Prostate gland (tissue), 2 donors: ENCODE measurements around the gene DMWD. TPM values are rescaled to one million over a fixed set of nuclear protein-coding genes. Genes with fewer than 3 reads are reported as not detected.
"Not testable (repeated sequence)": the region's sequence is repeated elsewhere in the genome, so short reads cannot be mapped to it uniquely, and the experiment has no call there.

Experiments used
- DNase-seq: peaks from one replicate; pipeline ENCODE4 v3.0.0-alpha.2; 2019; ENCODE audit warnings: low spot score
- H3K27ac ChIP-seq, 2 donors: fragments of 200-600 bp; sonication (generic); 2 replicates each; pipeline ENCODE4 v1.5.1; 2017 to 2019
- H3K27me3 ChIP-seq: fragments of 200-600 bp; sonication (generic); replicated peaks from 2 replicates; pipeline ENCODE4 v1.5.1; 2019; ENCODE audit not compliant: insufficient read depth
- H3K36me3 ChIP-seq, 2 donors: fragments of 200-600 bp; sonication (generic); 1 replicate in 1 of 2; 2 replicates in 1 of 2; pipeline versions ENCODE4 v1.5.1 to v1.8.1; 2017 to 2019
- H3K4me1 ChIP-seq: fragments of 200-600 bp; sonication (generic); replicated peaks from 2 replicates; pipeline ENCODE4 v1.5.1; 2019
- H3K4me3 ChIP-seq, 2 donors: fragments of 200-600 bp; sonication (generic); 2 replicates each; pipeline ENCODE4 v1.5.1; 2017 to 2019
- H3K9me3 ChIP-seq: fragments of 200-600 bp; sonication (generic); 2 replicates; pipeline ENCODE4 v1.5.1; 2017
- CTCF ChIP-seq, 4 experiments: fragments of 200-600 bp in 2 of 4; fragments of 450-650 bp in 2 of 4; sonication (generic) in 2 of 4; IDR thresholded peaks; 1 replicate in 3 of 4; 2 replicates in 1 of 4; pipeline ENCODE4 v1.5.1; 2016 to 2019; ENCODE audit warnings: antibody characterized with exemption in 4 of 4, mild to moderate bottlenecking in 2 of 4, moderate library complexity in 2 of 4
- POLR2A ChIP-seq: fragments of 450-650 bp; IDR thresholded peaks from one replicate; pipeline ENCODE4 v1.6.1; 2016; ENCODE audit warnings: antibody characterized with exemption, mild to moderate bottlenecking
- POLR2AphosphoS5 ChIP-seq: sonication (generic); formaldehyde crosslinking; IDR thresholded peaks from one replicate; pipeline ENCODE4 v1.6.1; 2017; ENCODE audit warnings: antibody characterized with exemption
- WGBS: methylation state at CpG from one replicate; pipeline ENCODE4 v1.1.5; 2018; 5-methylcytosine and 5-hydroxymethylcytosine counted together
- intact Hi-C: fragments of 100-400 bp; cut with DNase I; formaldehyde crosslinking; loops from one replicate; pipeline ENCODE4 v1.14.2; 2022
- total RNA-seq, 2 donors: library from RNA; depleted of rRNA; stranded (reverse); fragments of >200 nt; gene quantifications; one replicate each; pipeline ENCODE4 v1.1.0, GENCODE V29; 2016

The DMWD gene
- total RNA-seq, 2 donors from 2014 or later: 35.5 to 96.7 TPM

- Histone ChIP-seq H3K9me3 (no peaks in the 10 kb centered on the region), H3K27ac (no peak overlapping the region), H3K27me3 (no peaks in the 10 kb centered on the region), H3K36me3 (no peaks in the 10 kb centered on the region), H3K4me1 (no peaks in the 10 kb centered on the region), H3K4me3 (no peak overlapping the region)
- WGBS: 82% methylated on average over 9 of the region's 9 CpGs
- intact Hi-C loops: no loop called here
- no peak for DNase-seq
- no peak for TF ChIP-seq POLR2A
- TF ChIP-seq CTCF (IDR thresholded peaks at IDR 0.05): no peak
- TF ChIP-seq POLR2AphosphoS5: no peak
Observed at GRCh38 chr19:45757695-45758094, 35.0 kb downstream of the DMWD start.

- intact Hi-C loops: no loop called here
- H3K9me3 ChIP-seq: no peaks in the 10 kb centered on the region
- H3K4me3 ChIP-seq: no peak overlapping the region
- no peaks in the 10 kb centered on the region for H3K36me3 ChIP-seq
- DNase-seq: no peak
- no peak for TF ChIP-seq POLR2AphosphoS5
- TF ChIP-seq CTCF (IDR thresholded peaks at IDR 0.05): no peak
- no peak for TF ChIP-seq POLR2A
- no peak overlapping the region for H3K27ac ChIP-seq
- WGBS: 96% methylated on average over 8 of the region's 8 CpGs
- H3K4me1 ChIP-seq: no peaks in the 10 kb centered on the region
- H3K27me3 ChIP-seq: no peaks in the 10 kb centered on the region
Observed at GRCh38 chr19:45754323-45754722, 38.3 kb downstream of the DMWD start.

GRCh38 chr19:45753548-45753947, 39.1 kb downstream of the DMWD start:
- Histone ChIP-seq H3K36me3 (no peaks in the 10 kb centered on the region), H3K27me3 (no peaks in the 10 kb centered on the region), H3K4me3 (no peak overlapping the region), H3K27ac (no peak overlapping the region), H3K9me3 (no peaks in the 10 kb centered on the region), H3K4me1 (no peaks in the 10 kb centered on the region)
- 77% methylated on average over 6 of the region's 6 CpGs for WGBS
- intact Hi-C loops: no loop called here
- TF ChIP-seq CTCF (IDR thresholded peaks at IDR 0.05) (no peak), POLR2AphosphoS5 (no peak), POLR2A (no peak)
- DNase-seq: no peak

GRCh38 chr19:45752639-45753038, 40.0 kb downstream of the DMWD start:
- TF ChIP-seq POLR2AphosphoS5 (no peak), POLR2A (no peak), CTCF (IDR thresholded peaks at IDR 0.05) (no peak)
- no peaks in the 10 kb centered on the region for H3K27me3 ChIP-seq
- intact Hi-C loops: no loop called here
- DNase-seq: no peak
- no peak overlapping the region for H3K27ac ChIP-seq
- H3K36me3 ChIP-seq: no peaks in the 10 kb centered on the region
- no peaks in the 10 kb centered on the region for H3K9me3 ChIP-seq
- H3K4me3 ChIP-seq: no peak overlapping the region
- 93% methylated on average over 12 of the region's 12 CpGs for WGBS
- H3K4me1 ChIP-seq: no peaks in the 10 kb centered on the region

GRCh38 chr19:45751483-45751882, 41.2 kb downstream of the DMWD start:
- H3K9me3 ChIP-seq, DNase-seq, H3K4me3 ChIP-seq, intact Hi-C loops, H3K27ac ChIP-seq, H3K27me3 ChIP-seq, H3K36me3 ChIP-seq, H3K4me1 ChIP-seq: not testable (repeated sequence)
- 87% methylated on average over 10 of the region's 10 CpGs for WGBS
